HG03066 (cell line): ENCODE results near the gene RPS6KA3.

Experiments
- ATAC-seq: cut with Tn5 transposase; IDR thresholded peaks from one replicate; pipeline ENCODE4 v1.9.1; 2021; ENCODE audit warnings: low read depth; ENCODE audit not compliant: unreplicated experiment

The RPS6KA3 gene

GRCh38 chrX:20111271-20111670, 155.4 kb downstream of the RPS6KA3 start:
- no peak for ATAC-seq

GRCh38 chrX:20101934-20102581, 164.7 kb downstream of the RPS6KA3 start:
- ATAC-seq = no peak
